IPS-18c (cell line): ENCODE results near the gene ZNF48.

Experiments
- H3K4me3 ChIP-seq: 2 replicates; pipeline ENCODE4 v1.7.0; 2013; ENCODE audit warnings: low read depth, mild to moderate bottlenecking, low read length, moderate library complexity; ENCODE audit not compliant: insufficient read depth
- H3K9me3 ChIP-seq: one replicate; pipeline ENCODE4 v1.6.1; 2013; ENCODE audit warnings: mild to moderate bottlenecking, low read length, moderate library complexity; ENCODE audit not compliant: control insufficient read depth, insufficient read depth

The ZNF48 gene

DNA sequence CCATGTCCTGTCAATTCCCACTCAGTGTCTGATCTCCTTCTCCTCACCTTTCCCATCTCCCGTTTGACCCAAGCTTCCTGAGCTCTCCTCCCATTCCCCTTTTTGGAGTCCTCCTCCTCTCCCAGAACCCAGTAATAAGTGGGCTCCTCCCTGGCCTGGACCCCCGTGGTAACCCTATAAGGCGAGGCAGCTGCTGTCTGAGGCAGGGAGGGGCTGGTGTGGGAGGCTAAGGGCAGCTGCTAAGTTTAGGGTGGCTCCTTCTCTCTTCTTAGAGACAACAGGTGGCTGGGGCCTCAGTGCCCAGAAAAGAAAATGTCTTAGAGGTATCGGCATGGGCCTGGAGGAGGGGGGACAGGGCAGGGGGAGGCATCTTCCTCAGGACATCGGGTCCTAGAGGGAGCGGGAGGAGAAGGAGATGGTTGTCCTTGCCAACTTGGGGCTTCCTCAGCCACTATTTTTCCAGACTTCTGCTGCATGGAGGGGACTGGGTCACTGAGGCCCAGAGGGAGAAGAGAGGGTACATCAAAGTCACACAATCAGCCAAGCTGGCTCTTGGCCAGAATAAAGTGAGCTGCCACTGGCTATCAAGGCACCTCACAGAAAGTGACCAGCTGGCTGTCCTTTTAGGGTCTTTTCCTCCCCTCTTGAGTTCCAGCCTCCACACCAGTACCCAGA lies 23.0 kb upstream of the ZNF48 start:
- Histone ChIP-seq H3K4me3 (no peak overlapping the region), H3K9me3 (no peaks in the 10 kb centered on the region)

DNA sequence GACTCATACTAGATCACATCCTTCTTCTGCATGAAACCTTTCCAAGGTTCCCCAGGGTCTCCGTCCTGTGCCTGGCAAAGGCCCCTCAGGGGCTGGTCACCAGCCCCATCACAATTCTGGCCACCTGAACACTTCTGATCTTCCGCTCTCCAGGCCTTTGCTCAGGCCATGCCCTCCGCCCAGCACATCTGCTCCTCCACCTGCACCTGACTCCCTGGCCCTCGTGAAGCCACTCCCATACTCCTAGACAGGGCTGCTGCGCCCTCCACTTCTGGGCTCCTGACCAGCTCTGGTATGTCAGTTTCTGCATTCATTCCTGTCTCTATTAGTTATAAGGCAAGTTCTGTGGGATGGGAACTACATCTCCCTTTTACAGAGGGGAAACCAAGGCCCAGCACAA lies 22.5 kb upstream of the ZNF48 start:
- no peak overlapping the region for H3K4me3 ChIP-seq
- no peaks in the 10 kb centered on the region for H3K9me3 ChIP-seq

DNA sequence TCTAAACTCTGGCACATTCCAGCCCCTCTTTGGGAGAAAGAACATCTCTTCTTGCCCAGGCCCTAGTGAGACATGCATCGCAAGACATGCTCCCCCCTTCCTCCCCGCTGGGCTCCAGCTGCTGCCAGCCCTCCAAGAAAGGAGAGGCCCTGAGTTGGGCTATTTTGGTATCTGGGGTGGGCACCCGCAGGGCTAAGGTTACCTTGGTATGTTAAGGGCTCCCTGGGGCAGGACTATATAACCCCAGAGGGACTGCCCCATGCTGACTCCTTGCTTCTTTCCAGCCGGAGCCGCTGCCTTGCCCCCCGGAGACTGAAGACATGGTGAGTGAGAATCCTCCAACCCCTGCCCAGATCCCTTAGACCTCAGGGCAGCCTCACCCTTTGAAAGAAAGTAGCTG lies 20.7 kb upstream of the ZNF48 start, which contains the start of gene MYL11:
Gene MYL11 (plus strand): TSS at position 265 of the 400 bp plus-strand sequence. CDS start 56 bp downstream, at position 321.
- Histone ChIP-seq H3K4me3 (no peak within 1 kb of the TSS), H3K9me3 (no peaks in the 10 kb centered on the region)

DNA sequence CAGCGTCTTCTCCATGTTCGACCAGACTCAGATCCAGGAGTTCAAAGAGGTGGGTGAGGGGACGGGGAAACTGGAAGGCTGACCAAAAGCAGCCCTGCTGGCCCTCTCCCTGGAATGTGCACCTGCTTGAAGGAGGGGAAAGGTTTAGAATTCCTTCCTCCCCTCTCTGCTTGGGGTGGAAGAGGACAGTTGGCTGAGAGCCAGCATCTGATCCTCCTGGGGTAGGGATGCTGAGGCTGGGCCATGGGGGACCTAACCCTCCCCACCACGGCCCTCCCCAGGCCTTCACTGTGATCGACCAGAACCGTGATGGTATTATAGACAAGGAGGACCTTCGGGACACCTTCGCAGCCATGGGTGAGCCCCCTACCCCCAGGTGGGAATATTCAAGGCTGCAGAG lies 19.4 kb upstream of the ZNF48 start:
- no peaks in the 10 kb centered on the region for H3K9me3 ChIP-seq
- no peak overlapping the region for H3K4me3 ChIP-seq

- H3K4me3 ChIP-seq: no peak overlapping the region
Observed at GRCh38 chr16:30376461-30376902, 18.7 kb upstream of the ZNF48 start.

DNA sequence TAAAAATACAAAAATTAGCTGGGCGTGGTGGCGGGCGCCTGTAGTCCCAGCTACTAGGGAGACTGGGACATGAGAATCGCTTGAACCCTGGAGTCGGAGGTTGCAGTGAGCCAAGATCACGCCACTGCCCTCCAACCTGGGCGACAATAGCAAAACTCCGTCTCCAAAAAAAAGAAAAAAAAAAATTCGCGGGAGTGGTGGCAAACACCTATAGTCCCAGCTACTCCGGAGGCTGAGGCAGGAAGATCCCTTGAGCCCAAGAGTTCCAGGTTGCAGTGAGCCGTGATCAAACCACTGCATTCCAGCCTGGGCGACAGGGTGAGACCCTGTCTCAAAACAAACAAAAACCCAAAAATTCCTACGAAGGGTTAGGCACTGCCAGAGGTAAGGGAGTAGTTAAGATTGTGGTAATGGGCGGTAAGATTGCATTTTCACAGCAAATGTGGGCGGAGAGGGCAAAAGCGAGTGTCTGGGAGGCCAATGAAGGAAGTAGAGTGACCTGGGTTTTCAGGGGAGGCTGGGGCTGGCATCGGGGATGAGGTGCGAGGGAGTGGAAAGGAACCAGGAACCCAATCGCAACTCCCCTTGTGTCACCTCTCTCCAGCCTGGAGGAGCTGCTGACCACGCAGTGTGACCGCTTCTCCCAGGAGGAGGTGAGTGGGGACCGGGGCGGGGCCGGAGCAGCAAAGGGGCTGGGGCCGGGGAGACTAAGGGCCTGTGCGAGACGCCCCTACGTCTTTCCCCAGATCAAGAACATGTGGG lies 18.0 kb upstream of the ZNF48 start:
- Histone ChIP-seq H3K4me3 (peak overlapping the region; percentile 28; the same call in 1 of the 2 replicates), H3K9me3 (no peaks in the 10 kb centered on the region)

More at GRCh38 chr16:30376461-30376902, 18.7 kb upstream of the ZNF48 start:
- no peaks in the 10 kb centered on the region for H3K9me3 ChIP-seq

- peak overlapping the region; percentile 84 for H3K4me3 ChIP-seq
- H3K9me3 ChIP-seq: no peaks in the 10 kb centered on the region
Observed at GRCh38 chr16:30377812-30378235, 17.4 kb upstream of the ZNF48 start.

DNA sequence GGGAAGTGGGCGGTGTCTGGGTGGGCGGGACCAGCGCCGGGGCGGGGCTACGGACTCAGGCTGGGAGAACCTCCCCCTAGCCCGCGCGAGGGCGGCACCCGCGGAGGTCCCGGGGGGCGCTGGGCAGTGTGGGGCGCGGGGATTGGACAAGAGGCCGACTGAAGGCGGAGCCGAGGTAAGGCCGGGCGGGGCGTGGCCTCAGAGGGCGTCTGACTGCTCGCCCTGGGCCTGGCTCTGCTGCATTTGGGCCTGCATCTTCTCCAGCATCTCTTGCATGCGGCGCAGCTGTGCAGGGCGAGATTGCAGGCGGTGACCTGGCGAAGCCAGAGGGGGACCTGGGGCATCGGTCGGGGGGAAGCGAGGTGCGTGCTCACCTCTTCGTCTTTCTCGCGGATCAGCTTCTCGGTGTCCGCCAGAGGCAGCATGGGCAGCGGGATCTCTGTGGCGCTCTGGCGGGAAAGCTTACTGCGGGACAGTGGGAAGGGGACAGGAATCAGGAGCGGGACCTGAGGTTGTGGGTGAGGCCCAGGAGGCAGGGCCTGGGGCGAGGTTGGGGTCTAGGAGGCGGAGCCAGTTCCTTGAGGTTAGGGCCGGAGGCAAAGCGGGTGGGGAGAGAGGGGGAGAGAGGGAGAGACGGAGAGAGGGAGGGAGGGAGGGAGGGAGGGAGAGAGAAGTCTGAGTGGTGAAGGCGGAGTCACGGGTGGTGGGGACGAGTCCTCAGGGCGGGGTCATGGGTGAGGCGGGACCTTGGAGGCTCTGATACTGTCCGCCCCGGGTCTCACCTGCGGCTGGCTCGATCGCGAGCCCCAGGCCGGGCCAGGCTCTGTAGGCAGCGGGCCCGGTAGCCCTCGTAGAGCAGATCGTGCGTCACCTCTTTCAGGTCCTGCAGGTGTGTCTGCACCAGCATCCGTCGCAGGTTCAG lies 16.7 kb upstream of the ZNF48 start:
- H3K9me3 ChIP-seq: no peaks in the 10 kb centered on the region
- H3K4me3 ChIP-seq: peak overlapping the region; percentile 84

DNA sequence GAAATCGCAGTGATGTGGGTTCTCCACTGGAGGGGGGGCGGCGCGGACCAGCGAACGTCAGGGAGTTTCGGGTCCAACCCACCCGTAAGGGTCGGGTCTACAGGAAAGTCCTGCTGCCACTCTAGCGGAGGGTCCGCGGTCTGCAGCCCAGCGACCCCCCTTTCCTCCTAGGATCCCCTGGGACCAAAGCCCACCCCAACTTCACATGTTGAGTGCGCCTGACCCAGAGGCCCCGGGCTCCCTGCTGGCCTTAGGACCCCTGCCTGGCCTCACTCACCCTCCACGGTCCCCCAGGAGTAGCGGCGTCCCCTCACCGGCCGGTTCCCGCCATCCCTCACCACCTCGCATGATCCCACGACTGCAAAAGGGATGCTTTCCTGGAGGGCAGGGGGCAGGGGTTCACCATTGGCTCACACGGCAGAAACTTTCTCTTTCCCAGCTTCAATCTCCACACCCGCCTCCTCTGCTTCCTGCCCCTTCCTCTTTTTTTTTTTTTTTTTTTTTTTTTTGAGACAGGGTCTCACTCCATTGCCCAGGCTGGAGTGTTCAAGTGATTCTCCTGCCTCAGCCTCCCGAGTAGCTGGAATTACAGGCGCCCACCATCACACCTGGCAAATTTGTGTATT lies 15.9 kb upstream of the ZNF48 start:
- Histone ChIP-seq H3K4me3 (peak overlapping the region; percentile 81), H3K9me3 (no peaks in the 10 kb centered on the region)

DNA sequence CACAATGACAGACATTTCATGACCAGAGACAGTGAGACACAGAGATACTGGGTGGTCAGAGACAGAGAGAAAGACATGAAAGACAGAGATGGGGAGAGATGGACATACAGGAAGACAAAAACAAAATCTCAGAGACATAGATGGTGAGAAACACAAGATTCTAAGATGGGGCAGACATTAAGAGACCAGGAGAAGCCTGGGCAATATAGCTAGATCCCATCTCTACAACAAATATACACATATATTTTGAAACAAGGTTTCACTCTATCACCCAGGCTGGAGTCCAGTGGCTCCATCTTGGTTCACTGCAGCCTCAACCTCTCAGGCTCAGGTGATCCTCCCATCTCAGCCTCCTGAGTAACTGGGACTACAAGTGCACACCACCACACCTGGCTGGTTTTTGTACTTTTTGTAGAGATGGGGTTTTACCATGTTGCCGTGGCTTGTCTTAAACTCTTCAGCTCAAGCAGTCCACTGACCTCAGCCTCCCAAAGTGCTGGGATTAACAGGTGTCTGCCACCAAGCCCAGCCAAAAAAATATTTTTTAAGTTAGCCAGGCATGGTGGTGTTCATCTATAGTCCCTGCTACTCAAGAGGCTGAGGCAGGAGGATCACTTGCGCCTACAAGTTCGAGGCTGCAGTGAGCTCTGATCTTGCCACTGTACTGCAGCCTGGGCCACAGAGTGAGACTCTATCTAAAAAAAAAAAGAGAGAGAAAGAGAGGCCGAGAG lies 15.0 kb upstream of the ZNF48 start:
- Histone ChIP-seq H3K9me3 (no peaks in the 10 kb centered on the region), H3K4me3 (no peak overlapping the region)

GRCh38 chr16:30380803-30381208 lies 14.4 kb upstream of the ZNF48 start:
- no peak overlapping the region for H3K4me3 ChIP-seq
- H3K9me3 ChIP-seq: no peaks in the 10 kb centered on the region

- Histone ChIP-seq H3K9me3 (no peaks in the 10 kb centered on the region), H3K4me3 (no peak overlapping the region)
Observed at GRCh38 chr16:30381291-30382041, 13.8 kb upstream of the ZNF48 start.

DNA sequence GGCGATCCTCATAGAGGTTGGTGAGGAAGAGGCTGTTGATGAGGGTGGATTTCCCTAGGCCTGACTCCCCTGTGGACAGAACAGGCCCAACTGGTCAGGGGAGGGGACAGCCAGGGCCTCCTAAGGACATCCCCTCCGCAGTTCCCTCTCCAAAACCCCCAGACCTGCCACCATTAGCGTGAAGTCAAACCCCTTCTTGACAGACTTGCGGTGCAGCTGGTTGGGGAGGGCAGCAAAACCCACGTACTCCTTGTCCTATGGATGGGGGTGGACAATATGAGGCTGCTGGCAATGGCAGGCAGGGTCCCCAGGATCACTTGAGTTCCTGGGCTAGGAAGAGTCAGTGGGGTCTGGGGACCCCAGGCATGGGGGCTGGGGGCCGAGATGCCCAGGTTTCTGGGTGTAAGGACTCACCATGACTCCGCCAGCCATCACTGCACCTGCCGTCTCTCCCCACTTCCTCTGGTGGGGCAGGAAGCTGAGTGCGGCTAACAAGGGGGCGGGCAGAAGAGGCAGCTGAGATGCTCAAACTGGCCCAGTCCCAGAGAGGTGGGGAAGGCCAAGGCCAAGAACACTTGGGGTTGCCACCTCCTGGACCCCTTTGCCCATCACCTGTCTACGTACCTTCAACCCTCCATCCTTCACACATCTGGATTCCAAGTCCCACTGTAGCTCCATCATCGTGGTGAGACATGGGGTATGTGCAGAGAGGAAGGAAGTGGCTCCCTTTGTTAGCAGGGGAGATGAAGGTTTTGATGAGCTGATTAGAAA lies 12.9 kb upstream of the ZNF48 start, which contains the start of gene SEPTIN1:
Gene SEPTIN1 (minus strand): TSS at position 451 of the 771 bp plus-strand sequence. CDS start 19 bp downstream, at position 432.
- H3K4me3 ChIP-seq: no peak within 1 kb of the TSS

DNA sequence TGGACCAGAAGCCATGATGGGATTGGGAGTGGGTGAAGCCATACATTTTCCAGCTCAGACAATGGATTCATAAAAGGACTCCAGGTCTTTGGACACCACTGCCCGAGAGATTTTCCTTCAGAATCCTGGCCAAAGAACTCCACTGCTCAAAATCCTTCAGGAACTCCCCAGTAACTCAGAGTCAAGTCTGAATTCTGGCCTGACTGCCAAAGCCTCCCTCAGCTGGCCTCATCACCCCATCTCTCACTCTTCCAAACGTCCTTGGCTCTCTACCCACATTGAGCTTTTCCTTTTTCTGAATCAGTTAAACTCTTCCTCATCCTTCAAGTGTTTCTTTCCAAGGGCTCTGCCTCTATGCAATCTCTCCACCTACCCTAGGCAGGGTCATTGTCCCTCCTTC lies 11.7 kb upstream of the ZNF48 start:
- no peak overlapping the region for H3K4me3 ChIP-seq
- no peaks in the 10 kb centered on the region for H3K9me3 ChIP-seq

More for the DNA sequence above, 12.9 kb upstream of the ZNF48 start, which contains the start of gene SEPTIN1:
- no peaks in the 10 kb centered on the region for H3K9me3 ChIP-seq

DNA sequence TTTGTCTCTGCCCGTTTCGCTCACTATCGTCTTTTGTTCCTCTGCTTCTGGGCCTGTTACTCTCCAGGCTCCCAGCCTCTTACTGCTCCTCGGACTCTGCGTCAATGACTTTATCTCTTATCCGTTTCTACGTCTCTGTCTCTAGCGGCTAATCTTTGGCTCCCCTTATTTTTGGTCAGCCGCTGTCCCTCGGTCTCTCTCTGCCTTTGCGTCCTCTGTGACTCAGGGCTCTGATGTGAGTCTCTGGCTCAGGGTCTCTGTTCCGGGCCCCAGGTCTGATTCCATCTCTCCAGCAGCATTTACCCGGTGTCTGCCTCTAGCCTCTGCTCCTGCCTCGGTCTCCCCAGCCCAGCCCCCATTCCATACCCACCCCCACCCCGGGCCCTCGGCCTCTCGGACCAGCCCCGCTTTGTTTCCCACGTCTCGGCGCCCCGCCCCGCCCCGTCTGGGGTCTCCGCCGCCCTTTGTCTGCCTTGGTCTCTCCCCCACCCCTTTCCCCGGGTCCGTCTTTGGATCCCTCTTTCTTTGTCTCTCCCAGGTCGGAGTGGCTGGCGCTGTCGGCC lies 547 bp upstream of the ZNF48 start:
- Histone ChIP-seq H3K4me3 (peak overlapping the region; percentile 94), H3K9me3 (no peaks in the 10 kb centered on the region)
